NK-92 (cell line): Measurements from ENCODE around the gene EBPL.

Experiments
- DNase-seq: peaks from one replicate; lab custom pipeline; 2025; ENCODE audit not compliant: unreplicated experiment; lab: John Stamatoyannopoulos, UW

Gene EBPL

DNA sequence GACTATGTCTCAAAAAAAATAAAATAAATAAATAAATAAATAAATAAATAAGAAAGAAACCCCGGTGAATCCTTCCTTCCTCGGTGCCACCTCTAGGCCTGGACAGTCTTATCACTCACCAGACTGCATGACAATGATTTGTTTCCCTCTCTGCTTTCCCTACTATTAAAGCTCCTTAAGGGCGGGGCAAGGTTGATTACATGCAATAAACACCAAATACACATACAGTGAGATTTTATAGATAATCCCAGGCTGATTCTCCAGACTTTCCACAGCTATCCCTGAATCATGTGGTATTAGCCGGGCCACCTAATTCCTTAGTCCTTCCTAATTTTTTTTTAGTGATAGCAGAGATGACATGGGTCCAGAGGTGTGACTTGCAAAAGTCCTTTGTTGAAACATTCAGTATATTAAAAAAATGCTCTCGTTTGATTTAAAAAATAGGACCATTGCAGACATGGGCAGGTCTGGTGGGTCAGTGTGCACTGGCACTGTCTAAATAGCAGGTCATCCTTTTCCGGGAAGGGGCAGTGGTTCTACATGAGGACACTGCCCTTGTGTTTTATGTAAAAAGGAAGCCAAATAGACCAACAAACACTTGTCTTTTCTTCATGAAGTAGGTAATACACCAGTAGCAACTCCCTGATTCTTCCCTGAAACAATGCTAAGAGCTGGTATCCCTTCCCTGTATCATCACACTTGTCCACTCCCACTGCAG, 14.5 kb downstream of the EBPL start:
- DNase-seq, result no peak

DNA sequence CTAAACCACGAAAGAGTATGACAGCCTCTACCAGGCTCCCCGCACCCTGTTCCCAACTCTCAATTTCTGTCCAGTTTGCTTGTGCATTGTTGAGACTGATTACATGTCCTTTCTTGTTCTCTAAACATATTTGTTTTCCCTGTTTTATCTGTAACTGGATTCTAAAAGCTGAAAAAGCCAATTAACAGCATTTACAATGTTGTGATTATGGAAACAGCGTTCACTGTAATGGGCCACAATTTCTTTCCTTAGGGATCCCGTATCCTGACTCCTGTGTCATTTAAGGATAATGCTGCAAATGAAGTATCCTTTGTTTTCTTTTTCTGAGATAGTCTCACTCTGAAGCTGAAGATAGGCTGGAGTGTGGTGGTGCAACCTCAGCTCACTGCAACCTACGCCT, 20.5 kb downstream of the EBPL start:
- no peak for DNase-seq

DNA sequence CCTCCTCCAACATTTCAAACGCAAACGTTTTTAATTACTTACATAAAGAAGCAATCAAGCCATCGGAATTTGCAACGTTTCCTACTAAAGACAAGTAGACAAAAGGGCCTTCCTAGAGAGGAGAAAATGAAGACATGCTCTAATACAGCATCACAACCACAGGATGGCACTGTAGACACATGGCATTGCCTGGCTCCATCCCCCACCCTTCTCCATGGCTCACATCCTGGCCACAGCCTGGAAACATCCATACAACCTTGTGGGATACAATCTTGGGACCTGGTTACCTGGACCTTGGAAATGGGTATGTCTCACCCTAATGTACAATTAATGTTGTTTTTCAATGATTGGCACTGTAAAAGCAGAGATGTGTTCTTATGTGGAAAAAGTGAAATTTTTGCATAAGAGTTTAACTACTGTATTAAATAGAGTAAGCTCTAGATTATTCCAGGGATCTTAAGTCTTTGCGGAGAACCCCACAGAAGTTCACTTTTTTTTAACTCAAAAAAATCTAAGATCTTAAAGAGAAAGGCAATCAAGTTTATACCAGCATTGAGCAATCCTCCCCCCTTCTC, 21.5 kb downstream of the EBPL start:
- DNase-seq, result no peak

DNA sequence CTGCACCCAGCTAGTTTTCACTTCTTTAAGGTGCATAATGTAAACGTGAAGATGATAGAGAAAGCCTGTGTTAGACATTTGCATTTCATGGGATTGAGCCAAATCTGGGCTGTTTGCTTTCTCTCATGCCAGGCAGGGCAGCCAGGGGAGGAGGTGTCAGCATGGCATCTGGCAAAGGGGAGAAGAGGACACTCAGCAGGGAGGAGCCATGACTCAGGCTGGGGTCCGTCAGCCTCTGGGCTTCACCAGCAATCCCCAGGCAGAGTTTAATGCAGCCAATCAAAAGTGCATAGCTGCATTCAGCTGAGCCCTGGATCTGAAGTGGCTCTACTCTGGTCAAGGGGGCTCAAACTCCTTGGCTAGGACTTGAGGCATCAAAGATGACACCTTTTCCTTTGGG, 23.5 kb downstream of the EBPL start:
- no peak for DNase-seq

DNA sequence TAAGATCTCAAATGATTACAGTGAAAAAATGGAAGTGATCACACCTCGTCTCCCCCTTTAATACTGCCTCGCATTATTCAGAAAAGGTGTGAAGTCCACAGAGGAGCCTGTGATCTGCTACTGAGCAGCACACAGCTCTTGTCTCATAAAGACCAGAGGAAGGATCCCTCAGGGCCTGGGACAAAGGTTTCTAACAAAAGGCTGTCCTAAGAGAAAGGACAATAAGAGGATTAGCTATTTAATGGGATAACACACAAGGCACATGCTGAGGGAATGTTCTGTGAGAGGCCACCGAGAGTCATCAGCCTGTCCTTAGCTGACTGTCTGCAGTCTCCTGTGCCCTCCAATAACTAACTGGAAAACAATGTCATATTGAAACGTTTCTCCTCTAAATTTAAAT, 26.7 kb downstream of the EBPL start:
- no peak for DNase-seq

DNA sequence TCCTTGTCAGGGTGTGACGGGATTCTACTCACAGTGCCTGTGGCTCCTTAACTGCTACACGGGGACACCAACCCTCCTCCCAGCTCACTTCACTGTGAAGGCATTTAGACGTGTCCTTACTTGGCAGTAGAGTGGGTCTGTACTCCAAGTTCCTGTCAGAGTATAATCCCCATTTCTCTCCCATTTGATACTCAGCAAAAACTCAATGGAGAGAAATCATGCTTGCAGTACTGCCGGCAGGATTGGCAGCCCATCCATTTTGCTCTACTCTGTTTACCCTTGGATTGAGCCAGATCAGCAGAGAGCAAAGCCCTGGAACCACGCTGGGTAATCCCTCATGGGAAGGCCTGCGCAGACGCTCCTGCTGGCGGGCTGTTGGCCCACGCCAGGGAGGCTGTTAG, 34.0 kb downstream of the EBPL start:
- no peak for DNase-seq

DNA sequence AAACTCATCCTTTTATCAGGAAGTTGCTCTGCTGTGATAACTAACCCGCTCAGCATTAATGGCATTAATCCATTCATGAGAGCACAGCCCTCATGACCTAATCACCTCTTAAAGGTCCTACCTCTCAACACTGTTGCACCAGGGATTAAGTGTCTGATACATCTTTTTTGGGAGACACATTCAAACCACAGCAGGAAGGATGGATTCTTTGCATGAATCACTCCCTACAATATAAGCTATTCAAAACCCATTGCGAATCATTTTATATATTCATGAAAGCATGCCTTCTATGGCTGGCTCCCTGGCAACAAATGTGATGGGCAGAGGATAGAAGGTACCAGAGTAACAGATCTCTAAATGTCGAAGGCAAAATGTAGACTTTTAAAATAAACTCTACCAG, 35.4 kb downstream of the EBPL start:
- DNase-seq, result no peak

DNA sequence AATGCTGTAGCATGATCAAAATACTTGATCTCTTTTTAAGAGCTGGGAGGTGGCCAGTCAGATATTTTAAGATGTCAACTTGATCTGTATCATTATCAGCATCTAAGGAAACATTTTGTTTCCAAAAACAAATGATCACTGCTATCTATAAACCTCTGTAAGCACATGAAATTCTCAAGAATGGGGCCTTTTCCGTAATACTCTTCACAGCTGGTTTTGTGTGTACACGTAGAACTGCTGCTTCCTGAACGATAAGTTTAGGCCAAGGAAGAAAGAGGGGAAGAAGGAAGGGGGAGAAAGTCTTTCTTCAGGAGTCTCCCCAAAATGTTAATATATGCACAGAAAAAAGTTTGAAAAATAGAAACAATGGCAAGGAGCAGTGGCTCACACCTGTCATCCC, 37.3 kb downstream of the EBPL start:
- DNase-seq, result no peak

DNA sequence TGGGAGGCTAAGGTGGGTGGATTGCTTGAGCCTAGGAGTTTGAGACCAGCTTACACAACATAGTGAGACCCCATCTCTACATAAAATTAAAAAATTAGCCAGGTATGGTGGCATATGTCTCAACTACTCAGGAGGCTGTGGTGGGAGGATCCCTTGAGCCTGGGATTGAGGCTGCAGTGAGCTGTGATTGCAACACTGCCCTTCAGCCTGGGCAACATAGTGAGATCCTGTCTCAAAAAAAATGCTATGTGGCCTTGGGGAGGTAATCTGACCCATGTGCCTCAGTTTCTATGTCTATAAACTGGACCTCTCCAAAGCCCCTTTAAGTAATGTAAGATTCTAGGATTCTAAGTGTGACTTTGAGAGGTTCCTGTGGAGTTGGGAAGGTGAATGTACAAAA, 37.8 kb downstream of the EBPL start:
- no peak for DNase-seq

DNA sequence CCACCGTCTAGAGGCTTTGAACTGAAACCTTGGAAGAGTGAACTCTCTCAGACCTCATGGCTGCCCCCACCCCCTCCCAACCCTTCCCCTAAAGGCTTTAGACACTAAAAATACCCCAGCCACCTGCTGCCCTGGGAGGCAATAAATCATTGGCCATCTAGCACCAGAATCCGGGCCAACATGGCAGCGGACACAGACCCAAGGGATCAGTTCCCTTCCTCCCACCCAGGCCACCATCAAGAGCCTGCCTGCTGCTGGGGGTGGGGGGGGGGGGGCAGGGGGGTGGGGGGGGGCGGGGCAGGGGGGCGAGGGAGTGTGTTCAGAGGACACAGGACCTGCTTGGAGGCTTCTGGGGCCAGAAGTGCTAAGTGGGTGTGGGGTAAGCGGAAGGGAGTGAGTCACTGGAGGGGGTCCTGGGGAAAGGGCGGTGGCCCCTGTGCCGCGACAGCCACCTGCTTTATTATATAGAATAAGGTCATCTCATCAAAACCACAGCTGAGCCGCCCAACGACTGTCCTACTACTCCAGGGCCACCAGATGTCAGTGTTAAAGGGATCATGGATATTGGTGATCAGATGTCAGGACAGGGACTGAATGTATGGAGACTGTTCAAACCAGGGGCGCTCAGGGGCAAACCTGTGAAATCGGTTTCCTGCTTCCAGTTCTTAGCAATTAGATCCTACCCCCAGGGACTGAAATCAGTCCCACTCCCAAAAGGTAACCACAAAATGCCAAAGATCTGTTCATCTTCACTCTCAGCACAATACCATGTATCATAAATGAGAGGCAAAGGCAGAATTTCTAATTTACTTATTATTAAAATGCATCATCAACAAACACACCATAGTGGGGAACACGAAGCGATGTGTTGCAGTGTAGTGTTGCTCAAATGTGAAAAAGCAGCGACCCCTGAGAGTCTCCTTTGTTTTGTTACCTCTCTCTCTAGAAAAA, 38.7 kb downstream of the EBPL start:
- DNase-seq, result no peak

DNA sequence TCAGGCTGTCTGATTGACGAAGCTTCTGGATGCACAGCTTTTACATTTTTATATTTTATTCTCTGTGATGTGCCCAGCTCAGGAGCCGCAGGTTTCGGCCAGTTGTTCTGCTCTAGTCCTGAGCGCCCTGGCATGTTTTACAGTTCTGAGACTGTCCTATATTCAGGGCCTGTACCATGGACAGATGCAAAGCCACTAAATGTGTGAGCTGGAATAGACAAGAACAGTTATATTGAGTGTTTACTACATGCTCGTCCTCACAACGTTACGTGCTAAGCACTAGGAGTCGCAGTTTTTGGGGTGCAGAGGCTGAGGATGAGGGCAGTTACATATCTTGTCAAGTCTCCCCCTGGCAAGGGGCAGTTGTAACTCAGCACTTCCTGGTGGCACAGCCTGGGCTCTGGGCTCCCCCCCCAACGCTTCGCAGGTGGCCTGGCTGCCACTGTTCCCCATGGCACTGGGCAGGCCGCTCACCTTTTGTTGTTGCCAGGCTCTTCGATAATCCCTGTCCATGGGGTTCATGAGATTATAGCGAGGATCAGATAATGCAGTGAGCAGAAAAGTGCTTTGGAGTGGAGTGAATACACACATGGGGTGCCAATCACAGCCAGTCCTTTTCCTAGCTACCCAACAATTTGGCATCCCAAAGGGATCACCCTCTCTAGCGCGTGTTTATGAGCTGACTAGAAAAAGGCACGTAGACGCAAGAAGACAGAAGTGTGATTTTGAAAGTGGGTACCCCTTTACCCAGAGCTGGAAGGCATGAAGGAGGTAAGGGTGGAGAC, 39.5 kb downstream of the EBPL start:
- no peak for DNase-seq

DNA sequence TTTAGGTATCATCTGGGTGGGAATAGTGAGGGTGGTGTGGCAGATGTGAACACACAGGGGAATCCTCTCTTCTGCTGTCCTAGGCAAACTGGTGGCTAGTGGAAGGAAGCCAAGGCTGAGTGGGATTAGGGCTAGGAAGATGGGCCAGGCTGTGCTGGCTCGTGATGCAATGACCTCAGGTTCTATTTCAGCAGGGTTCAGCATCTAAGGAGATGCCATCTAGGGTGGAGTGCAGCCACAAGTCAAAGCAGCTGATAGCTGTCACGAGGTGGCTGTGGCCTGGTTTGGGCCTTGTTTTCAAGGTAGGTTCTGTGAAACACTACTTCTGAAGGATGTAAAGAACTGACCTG, 41.3 kb downstream of the EBPL start:
- no peak for DNase-seq

DNA sequence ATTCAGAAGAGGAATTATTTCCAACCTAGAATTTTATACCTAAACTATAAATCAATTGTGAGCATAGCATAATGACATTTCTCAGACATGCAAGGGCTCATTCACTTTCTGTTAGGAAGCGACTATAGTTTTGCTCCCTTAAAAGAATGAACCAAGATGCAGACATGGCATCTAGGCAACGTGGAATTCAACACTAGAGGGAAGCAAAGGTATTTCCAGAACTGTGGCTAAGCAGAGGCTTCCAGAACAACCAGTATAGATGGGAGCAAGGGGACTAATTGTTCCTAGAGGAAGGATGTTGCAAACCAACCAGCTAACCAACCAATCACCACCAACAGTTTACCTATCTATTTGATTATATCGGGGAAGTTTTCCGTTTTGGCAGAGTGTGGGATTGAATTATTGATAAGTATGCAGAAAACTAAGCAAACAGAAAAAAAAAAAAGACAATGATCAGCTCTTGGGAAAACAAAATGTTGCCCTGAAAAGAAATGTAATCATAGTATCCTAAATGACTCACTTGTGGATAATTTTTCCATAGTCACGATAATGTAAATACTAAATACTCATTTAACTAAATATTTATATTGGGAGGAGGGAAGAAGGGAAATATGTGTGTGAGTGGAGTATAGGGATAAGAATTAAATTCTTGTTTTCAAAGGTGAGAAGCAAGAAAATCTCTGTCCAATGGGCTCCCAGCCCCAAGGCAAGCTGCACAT, 41.9 kb downstream of the EBPL start:
- no peak for DNase-seq

DNA sequence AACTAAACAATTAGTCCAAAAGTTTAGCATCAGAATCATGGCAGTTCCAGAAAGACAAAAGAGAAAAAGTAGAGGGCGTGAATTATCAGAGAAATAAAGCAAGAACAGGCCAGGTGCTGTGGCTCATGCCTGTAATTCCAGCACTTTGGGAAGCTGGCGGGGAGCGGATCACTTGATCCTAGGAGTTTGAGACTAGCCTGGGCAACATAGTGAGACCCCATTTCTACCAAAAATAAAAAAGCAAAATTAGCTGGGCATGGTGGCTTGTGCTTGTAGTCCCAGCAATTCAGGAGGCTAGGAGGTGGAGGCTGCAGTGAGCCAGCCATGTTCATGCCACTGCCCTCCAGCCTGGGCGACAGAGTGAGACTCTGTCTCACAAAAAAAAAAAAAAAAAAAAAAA, 44.6 kb downstream of the EBPL start:
- no peak for DNase-seq

DNA sequence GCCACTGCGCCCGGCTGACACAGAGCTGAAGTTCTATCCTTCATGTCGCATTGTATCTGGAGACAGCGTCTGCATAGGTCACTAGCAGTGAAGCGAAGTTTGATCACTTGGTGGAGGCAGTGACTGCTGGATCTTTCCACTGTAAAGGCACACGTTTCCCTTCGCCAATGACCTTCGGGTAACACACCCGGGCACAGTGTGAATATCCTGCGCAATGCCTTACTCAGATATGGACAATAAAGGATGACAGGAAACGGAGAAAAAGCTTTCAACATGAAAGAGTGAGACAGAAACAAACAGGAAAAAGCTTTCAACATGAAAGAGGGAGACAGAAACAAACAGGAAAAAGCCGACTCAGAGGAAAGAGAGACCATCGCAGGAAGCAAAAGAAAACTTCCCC, 45.8 kb downstream of the EBPL start:
- DNase-seq, result no peak

DNA sequence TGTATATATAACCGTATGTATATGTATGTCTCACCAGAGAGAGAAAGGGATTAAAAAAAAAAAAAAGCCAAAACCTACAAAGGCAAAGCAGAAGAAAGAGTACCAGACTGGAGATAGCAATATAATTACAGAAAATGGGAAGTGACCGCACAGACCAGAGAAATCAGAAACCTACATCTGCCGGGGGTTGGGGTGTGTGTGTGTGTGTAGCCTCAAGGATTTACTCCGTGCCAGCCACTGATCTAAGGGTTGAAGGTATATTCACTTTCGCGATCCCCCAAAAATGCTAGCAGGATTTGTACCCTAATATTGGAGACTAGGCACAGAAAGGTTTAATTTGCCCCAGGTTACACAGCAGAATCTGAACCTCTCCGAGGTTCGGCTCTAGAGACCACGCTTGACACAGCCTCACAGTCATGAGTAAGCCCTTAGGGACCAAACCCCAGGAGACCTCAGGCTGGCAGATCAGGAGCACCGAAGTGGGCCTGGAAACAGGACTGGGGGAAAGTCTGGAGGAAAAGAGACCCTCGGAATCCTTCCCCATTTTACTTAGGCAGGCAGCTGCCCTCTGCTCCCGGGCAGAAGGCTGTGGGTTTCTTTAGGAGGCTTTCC, 48.1 kb downstream of the EBPL start:
- no peak for DNase-seq

DNA sequence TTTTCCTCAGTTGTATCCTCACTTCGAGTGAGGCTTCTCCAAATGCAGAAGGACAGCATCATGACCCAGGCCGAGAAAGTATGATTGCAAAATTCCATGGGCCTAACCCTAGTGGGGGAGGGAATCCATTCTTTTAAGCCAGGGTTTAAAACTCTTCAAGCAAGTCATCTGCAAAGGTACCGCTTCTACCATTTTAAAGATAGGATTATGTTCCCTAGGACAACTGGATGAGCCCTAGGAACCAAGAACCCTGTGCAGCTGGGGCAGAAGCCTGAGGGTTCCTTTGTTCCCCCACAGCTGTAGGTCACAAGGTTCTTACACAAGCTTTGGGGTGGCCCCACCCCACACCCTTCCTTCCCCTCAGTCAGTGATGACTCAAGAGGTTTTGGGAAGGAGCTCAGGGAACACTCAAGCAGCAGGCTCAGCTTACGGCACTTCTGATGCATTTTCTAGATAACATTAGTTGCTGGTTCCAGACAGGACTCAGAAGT, 49.4 kb downstream of the EBPL start:
- no peak for DNase-seq

DNA sequence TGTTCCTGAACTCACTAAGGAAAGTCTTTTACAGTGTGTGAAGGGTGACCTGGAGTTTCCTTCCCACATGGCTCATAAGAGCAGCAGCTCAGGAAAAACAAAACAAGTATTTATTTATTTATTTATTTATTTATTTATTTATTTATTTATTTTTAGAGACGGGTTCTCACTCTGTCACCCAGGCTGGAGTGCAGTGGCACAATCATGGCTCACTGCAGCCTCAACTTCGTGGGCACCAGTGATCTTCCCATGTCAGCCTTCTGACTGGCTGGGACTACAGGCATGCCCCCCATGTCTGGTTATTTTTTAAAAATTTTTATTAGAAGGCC, 52.6 kb downstream of the EBPL start:
- no peak for DNase-seq

DNA sequence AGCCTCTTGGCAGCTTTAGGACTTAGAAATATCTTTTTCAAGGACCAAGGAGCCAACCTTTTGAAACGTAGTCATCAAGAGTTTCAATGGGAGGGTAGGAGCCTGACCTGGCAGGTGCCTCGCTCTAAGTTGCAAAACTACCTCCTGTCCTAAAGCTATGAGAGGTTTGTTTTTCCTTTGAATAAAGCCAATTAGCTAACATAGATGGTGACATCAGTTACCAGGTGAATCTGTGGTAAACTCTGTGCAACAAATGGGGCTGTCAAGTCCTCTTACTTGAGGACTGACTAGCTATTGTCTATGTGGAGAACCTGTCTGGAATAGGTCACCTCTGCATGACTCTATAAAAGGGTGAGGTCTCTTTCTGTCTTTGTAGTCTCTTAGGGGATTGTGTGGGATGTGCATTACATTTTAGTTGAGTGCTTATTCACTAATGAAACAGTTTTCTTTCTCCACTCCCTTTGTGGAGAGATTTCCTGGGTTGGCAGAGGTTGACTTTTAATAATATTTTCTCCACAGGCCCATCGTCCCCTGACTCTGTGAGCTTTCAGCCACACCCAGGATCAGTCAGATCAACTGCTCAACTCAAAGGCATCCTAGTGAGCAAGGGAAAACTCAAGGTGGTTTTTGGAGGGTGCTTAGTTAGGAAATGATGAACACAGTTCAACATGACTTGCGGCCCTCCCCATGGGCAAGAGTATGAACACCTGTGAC, 53.1 kb downstream of the EBPL start:
- DNase-seq, result no peak

DNA sequence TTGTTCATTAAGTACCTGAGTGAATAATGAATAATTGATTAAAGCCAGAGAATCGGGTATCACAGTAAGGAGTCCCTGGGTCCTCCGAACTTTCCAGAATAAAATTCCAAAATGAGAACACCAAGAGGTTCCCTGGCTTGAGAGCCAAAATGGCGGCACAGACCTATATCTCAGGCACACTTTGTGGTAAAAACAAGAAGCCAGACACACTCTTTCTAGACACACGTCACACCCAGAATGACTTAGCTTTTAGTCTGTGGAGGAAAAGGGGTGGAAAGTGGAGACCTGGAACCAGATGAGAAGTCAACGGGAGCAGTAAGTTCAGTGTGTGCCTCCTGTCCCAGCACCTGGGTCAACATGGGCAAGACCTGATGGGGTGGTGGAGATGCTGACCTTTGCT, 54.6 kb downstream of the EBPL start:
- no peak for DNase-seq
